Erythroblast (primary cell): ENCODE data around the gene CEP131.

ENCODE experiments used
- GATA1 ChIP-seq: IDR thresholded peaks from 2 replicates; pipeline ENCODE4 v1.6.1; 2011; ENCODE audit warnings: low read depth, mild to moderate bottlenecking, control low read depth, low read length, moderate library complexity
- POLR2A ChIP-seq: IDR thresholded peaks from 2 replicates; pipeline ENCODE4 v1.6.1; 2011; ENCODE audit warnings: mild to moderate bottlenecking, low read length

DNA sequence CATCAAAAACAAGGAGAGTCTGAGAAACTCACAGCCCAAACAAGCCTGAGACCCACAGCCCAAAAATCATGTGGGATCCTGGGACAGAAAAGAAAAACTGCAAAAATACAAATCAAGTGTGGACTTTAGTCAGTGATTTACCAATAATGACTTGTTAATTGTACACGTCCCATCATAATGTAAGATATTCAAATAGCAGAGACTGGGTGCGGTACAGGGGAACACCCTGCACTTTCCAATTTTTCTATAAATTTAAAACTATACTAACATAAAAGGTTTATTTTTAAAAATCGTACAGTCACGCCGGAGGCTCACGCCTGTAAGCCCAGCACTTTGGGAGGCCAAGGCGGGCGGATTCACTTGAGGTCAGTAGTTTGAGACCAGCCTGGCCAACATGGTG lies 8.8 kb downstream of the CEP131 start:
- TF ChIP-seq POLR2A (no peak), GATA1 (no peak)
